Keratinocyte (primary cell): Measurements from ENCODE around the gene ZNF432.
"Not testable (repeated sequence)": the region's sequence is repeated elsewhere in the genome, so short reads cannot be mapped to it uniquely, and the experiment has no call there.

Experiments
- EZH2 ChIP-seq: IDR thresholded peaks from one replicate; pipeline ENCODE4 v1.6.1; 2012; ENCODE audit warnings: inconsistent platforms, mild to moderate bottlenecking, low read length, moderate library complexity
- TF ChIP-seq, protein P1 (sequence below), 3 experiments: IDR thresholded peaks in 1 of 3; conservative IDR thresholded peaks in 1 of 3; optimal IDR thresholded peaks in 1 of 3; 2 replicates in 2 of 3; 3 replicates in 1 of 3; pipeline versions ENCODE3 to v1.5.1; 2011; ENCODE audit warnings: low read length in 3 of 3, mild to moderate bottlenecking in 3 of 3, moderate library complexity in 2 of 3, control low read depth in 1 of 3, inconsistent platforms in 1 of 3; ENCODE audit not compliant: insufficient read depth in 2 of 3; ENCODE audit errors: extremely low read depth in 1 of 3

DNA sequence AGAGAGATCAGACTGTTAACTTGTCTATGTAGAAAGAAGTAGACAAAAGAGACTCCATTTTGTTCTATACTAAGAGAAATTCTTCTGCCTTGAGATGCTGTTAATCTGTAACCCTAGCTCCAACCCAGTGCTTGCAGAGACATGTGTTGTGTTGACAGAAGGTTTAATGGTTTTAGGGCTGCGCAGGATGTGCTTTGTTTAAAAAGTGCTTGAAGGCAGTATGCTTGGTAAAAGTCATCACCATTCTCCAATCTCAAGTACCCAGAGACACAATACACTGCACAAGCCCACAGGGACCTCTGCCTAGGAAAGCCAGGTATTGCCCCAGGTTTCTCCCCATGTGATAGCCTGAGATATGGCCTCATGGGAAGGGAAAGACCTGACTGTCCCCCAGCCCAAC is 3.1 kb upstream of the ZNF432 start:
- TF ChIP-seq, protein P1, sequence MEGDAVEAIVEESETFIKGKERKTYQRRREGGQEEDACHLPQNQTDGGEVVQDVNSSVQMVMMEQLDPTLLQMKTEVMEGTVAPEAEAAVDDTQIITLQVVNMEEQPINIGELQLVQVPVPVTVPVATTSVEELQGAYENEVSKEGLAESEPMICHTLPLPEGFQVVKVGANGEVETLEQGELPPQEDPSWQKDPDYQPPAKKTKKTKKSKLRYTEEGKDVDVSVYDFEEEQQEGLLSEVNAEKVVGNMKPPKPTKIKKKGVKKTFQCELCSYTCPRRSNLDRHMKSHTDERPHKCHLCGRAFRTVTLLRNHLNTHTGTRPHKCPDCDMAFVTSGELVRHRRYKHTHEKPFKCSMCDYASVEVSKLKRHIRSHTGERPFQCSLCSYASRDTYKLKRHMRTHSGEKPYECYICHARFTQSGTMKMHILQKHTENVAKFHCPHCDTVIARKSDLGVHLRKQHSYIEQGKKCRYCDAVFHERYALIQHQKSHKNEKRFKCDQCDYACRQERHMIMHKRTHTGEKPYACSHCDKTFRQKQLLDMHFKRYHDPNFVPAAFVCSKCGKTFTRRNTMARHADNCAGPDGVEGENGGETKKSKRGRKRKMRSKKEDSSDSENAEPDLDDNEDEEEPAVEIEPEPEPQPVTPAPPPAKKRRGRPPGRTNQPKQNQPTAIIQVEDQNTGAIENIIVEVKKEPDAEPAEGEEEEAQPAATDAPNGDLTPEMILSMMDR (optimal IDR thresholded peaks at IDR 0.05 in 1 of 3, IDR thresholded peaks at IDR 0.05 in 1 of 3, conservative IDR thresholded peaks at IDR 0.05 in 1 of 3; ENCODE audit: extremely low read depth in 1 of 3, insufficient read depth in 2 of 3, low read length in 3 of 3) = not testable (repeated sequence)
- not testable (repeated sequence) for TF ChIP-seq EZH2
